GM12878 (cell line): ENCODE results near the gene LOXL4. TPM values are rescaled to one million over a fixed set of nuclear protein-coding genes. Genes with fewer than 3 reads are reported as not detected.

ENCODE experiments used
- ATAC-seq: fragments of 200-7000 bp; cut with Tn5 transposase; 3 replicates; pipeline ENCODE4 v1.9.1; 2020; ENCODE audit warnings: mild to moderate bottlenecking, moderate library complexity
- BruUV-seq: library from RNA; stranded (reverse); fragments of 400-500 nt; replicated peaks from 2 replicates; lab custom pipeline; 2021; lab: Mats Ljungman, UMichigan
- CTCF ChIA-PET: fragments of 300-600 bp; sonication (Branson Sonifier 250); formaldehyde crosslinking; extraction: SDS; loops from one replicate; lab custom pipeline; 2021; ENCODE audit warnings: inconsistent platforms; lab: Yijun Ruan, JAX
- POLR2A ChIA-PET: fragments of 350-600 bp; formaldehyde crosslinking; extraction: SDS; loops from one replicate; lab custom pipeline; 2021; ENCODE audit warnings: inconsistent platforms; lab: Charles Lee
- RAD21 ChIA-PET: fragments of 300-600 bp; sonication (Branson Sonifier 250); formaldehyde crosslinking; loops from one replicate; lab custom pipeline; 2023; ENCODE audit warnings: antibody characterized with exemption; ENCODE audit not compliant: unreplicated experiment; lab: Charles Lee
- SMC1A ChIA-PET: fragments of 300-600 bp; sonication (Branson Sonifier 250); formaldehyde crosslinking; loops from one replicate; lab custom pipeline; 2023; ENCODE audit not compliant: unreplicated experiment, uncharacterized antibody; lab: Charles Lee
- DNase-seq: peaks from one replicate; pipeline ENCODE4 v3.0.0-alpha.2; 2011; ENCODE audit warnings: low read depth, low spot score
- FAIRE-seq: peaks from 3 replicates; lab custom pipeline; 2011; peaks lifted over from hg19 to GRCh38; lab: Jason Lieb, UNC
- H2AFZ ChIP-seq: 2 replicates; pipeline ENCODE4 v1.6.0; 2011; ENCODE audit warnings: low read depth, low read length, control low read depth; ENCODE audit not compliant: control insufficient read depth
- H3K27ac ChIP-seq: 2 replicates; pipeline ENCODE4 v1.5.1; 2011; ENCODE audit warnings: control low read depth; ENCODE audit not compliant: control insufficient read depth, insufficient read depth
- H3K27me3 ChIP-seq, 2 experiments: replicated peaks in 1 of 2; 2 replicates each; pipeline versions ENCODE4 v1.6.0 to v1.6.1; 2011; ENCODE audit warnings: low read length in 1 of 2; ENCODE audit not compliant: control insufficient read depth in 2 of 2, insufficient read depth in 2 of 2
- H3K36me3 ChIP-seq, 2 experiments: 2 replicates each; pipeline ENCODE4 v1.5.1; 2011; ENCODE audit warnings: low read length in 1 of 2; ENCODE audit not compliant: control insufficient read depth in 2 of 2, insufficient read depth in 2 of 2
- H3K4me1 ChIP-seq: 2 replicates; pipeline ENCODE4 v1.6.1; 2011; ENCODE audit warnings: mild to moderate bottlenecking, low read length, moderate library complexity, mixed read lengths; ENCODE audit not compliant: control insufficient read depth, insufficient read depth
- H3K4me2 ChIP-seq: 2 replicates; pipeline ENCODE4 v1.6.0; 2011; ENCODE audit warnings: control low read depth; ENCODE audit not compliant: control insufficient read depth, insufficient read depth
- H3K4me3 ChIP-seq: fragments of 200-600 bp; sonication (generic); 2 replicates; pipeline ENCODE4 v1.5.1; 2016
- H3K79me2 ChIP-seq: 2 replicates; pipeline ENCODE4 v1.6.0; 2011; ENCODE audit warnings: low read length; ENCODE audit not compliant: control insufficient read depth, insufficient read depth
- H3K9ac ChIP-seq: 2 replicates; pipeline ENCODE4 v1.8.0; 2011; ENCODE audit warnings: low read length, control low read depth, mixed read lengths; ENCODE audit not compliant: control insufficient read depth, insufficient read depth
- H3K9me3 ChIP-seq: replicated peaks from 3 replicates; pipeline ENCODE4 v1.5.1; 2011; ENCODE audit warnings: mild to moderate bottlenecking, low read length; ENCODE audit not compliant: control insufficient read depth, insufficient read depth
- H4K20me1 ChIP-seq: 2 replicates; pipeline ENCODE4 v1.6.0; 2011; ENCODE audit not compliant: control insufficient read depth, insufficient read depth
- BCLAF1 ChIP-seq: fragments of 450-650 bp; IDR thresholded peaks from 2 replicates; pipeline ENCODE4 v1.6.1; 2017; ENCODE audit warnings: antibody characterized with exemption, mild to moderate bottlenecking, moderate library complexity
- CHD2 ChIP-seq: IDR thresholded peaks from 2 replicates; pipeline ENCODE4 v1.6.1; 2011; ENCODE audit warnings: low read depth, low read length, improper control_type of control experiment, borderline replicate concordance
- IRF4 ChIP-seq: IDR thresholded peaks from 2 replicates; pipeline ENCODE4 v1.6.1; 2011; ENCODE audit warnings: low read depth, low read length
- SP1 ChIP-seq: IDR thresholded peaks from one replicate; pipeline ENCODE4 v1.6.1; 2011; ENCODE audit warnings: low read depth, low read length
- ZNF274 ChIP-seq: IDR thresholded peaks from one replicate; pipeline ENCODE4 v1.8.0; 2011; ENCODE audit not compliant: insufficient read length, insufficient read depth
- WGBS: methylation state at CpG from one replicate; pipeline ENCODE4 v1.1.6; 2016; ENCODE audit warnings: low lambda C conversion rate; ENCODE audit not compliant: insufficient replicate concordance, insufficient coverage; ENCODE audit errors: missing lambda C conversion rate; 5-methylcytosine and 5-hydroxymethylcytosine counted together
- in situ Hi-C: fragments of 300-500 bp; cut with MboI; formaldehyde crosslinking; loops from 9 replicates; pipeline ENCODE4 v1.14.3; 2018; ENCODE audit warnings: mixed read lengths
- intact Hi-C: fragments of 100-400 bp; cut with micrococcal nuclease; formaldehyde crosslinking; loops from one replicate; pipeline ENCODE4 v1.14.2; 2022; ENCODE audit not compliant: unreplicated experiment
- polyA plus RNA-seq, 11 experiments: library from polyadenylated mRNA; depleted of rRNA in 4 of 11; unstranded in 6 of 11; stranded (reverse) in 5 of 11; fragments of >200 nt; fragmentation: Nextera tagmentation in 4 of 11; fragmentation: Illumina TruSeq in 1 of 11; extraction: Ambion mirVana in 4 of 11; extraction: Trizol in 1 of 11; gene quantifications; 1 replicate in 1 of 11; 2 replicates in 10 of 11; pipeline versions ENCODE4 v1.2.1 to v1.2.3, GENCODE V29; 2011 to 2016; ENCODE audit warnings: inconsistent platforms in 2 of 11, missing spikeins in 2 of 11, low read depth in 1 of 11
- total RNA-seq, 4 experiments: library from RNA; depleted of rRNA in 3 of 4; stranded (reverse); fragments of >200 nt in 3 of 4; fragmentation: Illumina TruSeq in 1 of 4; extraction: Trizol in 1 of 4; gene quantifications; 2 replicates each; pipeline versions ENCODE4 v1.2.1 to v1.2.3, GENCODE V29; 2013 to 2021

The LOXL4 gene
- total and polyA plus RNA-seq, 10 of the 15 experiments (the other 5 are each of a cell fraction or from before 2014, with no cell fraction given): 0.02 to 0.12 (median 0.08) TPM; not detected in 3

DNA sequence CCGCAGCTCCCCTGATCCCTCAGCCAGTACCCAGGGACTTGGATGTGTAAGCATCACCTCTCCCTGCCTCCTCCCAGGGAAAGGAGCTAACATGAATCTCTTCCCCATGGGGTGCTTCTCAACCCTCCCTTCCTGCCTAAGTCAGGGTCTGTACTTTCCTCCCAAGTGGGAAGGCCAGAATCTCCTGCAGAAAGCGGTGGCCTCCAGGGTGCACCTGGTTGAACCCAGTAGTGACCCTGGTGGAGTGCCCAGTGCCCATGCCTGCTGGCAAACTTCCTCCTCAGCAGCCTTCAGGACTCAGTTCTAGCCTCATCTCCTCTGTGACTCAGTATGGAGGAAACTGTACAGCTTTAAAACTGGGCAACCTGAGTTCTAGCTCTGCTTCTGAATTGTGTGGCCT, 2.8 kb upstream of the LOXL4 start:
- ChIA-PET RAD21 (no interaction called here), POLR2A (no interaction called here), CTCF (interaction anchor here (0.8 to 1.2 kb wide), 3 partner anchors 101 to 197 kb away, joined by 3 to 4 read pairs (median 3); no protein-coding TSS in a partner anchor), SMC1A (no interaction called here)
- 96% methylated on average over 2 of the region's 2 CpGs for WGBS
- TF ChIP-seq BCLAF1 (no peak), CHD2 (no peak), SP1 (no peak), IRF4 (no peak), ZNF274 (no peak)
- FAIRE-seq (no peak), ATAC-seq (no peak), DNase-seq (no peak)
- Histone ChIP-seq H3K9ac (no peak overlapping the region), H3K4me2 (no peak overlapping the region), H3K4me1 (no peaks in the 10 kb centered on the region), H3K27me3 (peaks cover 7 to 13% of the 10 kb centered on the region in 2 experiments), H3K79me2 (no peaks in the 10 kb centered on the region), H3K4me3 (no peak overlapping the region), H3K36me3 (no peaks in the 10 kb centered on the region), H2AFZ (no peak overlapping the region), H3K27ac (no peak overlapping the region), H3K9me3 (no peaks in the 10 kb centered on the region), H4K20me1 (peaks cover 3% of the 10 kb centered on the region; the same call in 1 of the 2 replicates)
- intact Hi-C loops (no loop called here), in situ Hi-C loops (no loop called here)
- no TSS peak for BruUV-seq
